Gastrocnemius medialis (tissue), 4 donors: ENCODE data around the gene PTPN7.

Experiments used
- CTCF ChIP-seq, 5 experiments: fragments of 450-650 bp in 3 of 5; fragments of 200-600 bp in 2 of 5; sonication (generic) in 2 of 5; IDR thresholded peaks in 4 of 5; conservative IDR thresholded peaks in 1 of 5; 1 replicate in 4 of 5; 2 replicates in 1 of 5; pipeline ENCODE4 v1.5.1; 2016 to 2019; ENCODE audit warnings: antibody characterized with exemption in 5 of 5, mild to moderate bottlenecking in 3 of 5, moderate library complexity in 3 of 5
- POLR2A ChIP-seq, 2 donors: fragments of 450-650 bp; IDR thresholded peaks; one replicate each; pipeline ENCODE4 v1.6.1; 2017; ENCODE audit warnings: antibody characterized with exemption in 2 of 2, mild to moderate bottlenecking in 2 of 2, moderate library complexity in 2 of 2

- no peak for TF ChIP-seq CTCF (IDR thresholded peaks at IDR 0.05 in 4 of 5, conservative IDR thresholded peaks at IDR 0.05 in 1 of 5)
- TF ChIP-seq POLR2A (IDR thresholded peaks at IDR 0.05): no peak
Observed at GRCh38 chr1:202208351-202208857, 48.0 kb upstream of the PTPN7 start.
